ENCODE measurements around the gene TMSB10.

Gene TMSB10

DNA sequence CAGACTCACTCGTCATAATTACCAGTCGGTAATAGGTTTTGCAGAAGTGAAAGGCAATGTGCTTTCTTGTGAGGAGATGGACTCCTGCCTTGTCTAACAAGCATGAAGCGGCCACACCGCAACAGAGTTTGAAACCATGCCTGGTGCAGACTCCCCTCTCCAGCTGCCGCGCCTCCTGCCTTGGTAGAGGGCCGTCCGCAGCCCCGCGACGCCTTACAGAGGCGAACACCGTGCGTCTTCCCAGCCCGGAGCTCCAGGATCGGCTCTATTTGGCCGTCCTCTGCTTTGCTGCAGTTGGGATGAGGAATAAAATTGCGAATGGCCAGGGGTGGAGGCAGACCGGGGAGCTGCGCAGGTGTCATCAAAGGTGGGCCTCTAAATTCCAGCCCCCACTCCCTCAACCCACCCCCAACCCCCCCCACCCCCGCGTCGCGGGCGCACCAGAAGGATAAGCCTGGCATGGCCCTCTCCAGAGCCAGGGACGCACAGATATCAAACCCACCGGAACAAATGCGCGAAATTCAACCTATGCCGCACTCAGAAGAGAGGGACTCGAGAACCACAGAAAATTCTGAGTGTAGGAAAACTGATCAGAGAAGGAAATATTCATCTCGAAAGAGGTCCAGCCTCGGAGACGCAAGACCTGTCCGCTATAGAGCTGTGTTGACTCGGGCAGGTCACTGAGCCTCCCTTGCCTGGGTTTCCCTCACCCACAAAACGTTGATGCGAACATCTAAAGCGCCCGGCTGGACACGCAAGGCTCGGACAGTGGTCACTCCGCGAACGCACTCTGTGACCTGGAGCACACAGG lies 25.7 kb upstream of the TMSB10 start:
- no peak for DNase-seq (ENCODE audit: low read depth in 2 of 3, low spot score in 2 of 3)

DNA sequence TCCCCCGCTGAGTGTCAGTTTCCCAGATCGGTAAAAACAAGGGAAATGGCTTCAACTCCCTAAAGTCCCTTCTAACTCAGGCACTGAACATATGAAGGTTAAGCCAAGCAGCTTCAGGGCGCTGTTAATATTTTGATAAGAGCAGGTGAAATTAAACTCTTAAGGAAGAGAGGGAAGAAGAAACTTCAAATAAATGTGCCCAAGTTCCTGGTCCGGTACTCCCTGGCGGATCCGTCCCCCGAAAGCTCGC lies 25.1 kb upstream of the TMSB10 start:
- DNase-seq (ENCODE audit: low read depth in 2 of 3, low spot score in 2 of 3): no peak

DNA sequence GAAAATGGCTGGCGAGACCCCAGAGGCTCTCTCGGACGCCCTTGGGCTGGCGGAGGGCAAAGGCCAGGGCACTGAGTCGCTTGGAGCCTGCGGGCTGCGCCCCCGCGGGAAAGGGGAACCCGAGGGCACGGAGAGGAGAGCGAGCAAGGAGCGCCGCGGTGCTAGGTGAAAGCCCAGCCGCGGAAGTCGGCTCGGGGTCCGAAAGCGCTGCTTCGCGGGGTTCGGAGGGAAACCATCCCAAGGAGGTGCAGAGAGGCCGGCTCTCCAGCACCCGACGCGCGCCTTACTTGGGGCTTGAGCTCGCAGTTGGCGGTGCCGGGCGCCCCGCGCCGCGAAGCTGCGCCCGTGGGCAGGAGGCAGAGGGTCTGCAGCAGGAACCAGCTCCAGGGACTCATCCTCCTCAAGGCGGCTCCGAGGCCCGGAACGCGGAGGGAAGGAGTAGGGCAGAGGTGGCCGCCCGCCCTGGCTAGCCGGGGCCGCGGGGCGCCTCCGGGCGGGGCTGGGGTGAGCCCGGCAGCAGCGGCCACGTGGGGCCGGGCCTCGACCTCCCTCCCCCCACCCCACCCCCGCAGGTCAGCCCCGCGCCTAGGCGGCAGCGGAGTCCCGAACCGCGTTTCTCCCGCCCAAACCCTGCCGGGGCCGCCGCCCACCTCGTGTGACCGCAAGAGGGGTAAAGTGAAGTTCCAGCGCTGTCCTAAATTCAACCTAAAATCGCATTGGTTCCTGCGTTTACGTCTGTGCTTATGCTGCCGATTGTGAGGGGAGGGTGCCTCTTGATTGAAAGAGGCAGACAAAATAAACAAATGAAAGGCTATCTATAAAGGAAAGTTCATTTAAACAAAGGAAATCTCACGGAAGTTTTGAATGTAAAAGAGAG lies 24.6 kb upstream of the TMSB10 start, which contains the start of gene TRABD2A:
TRABD2A (minus strand) TSS at position 440 of the 877 bp plus-strand sequence; CDS start at position 395, 45 bp downstream.
- peak in 2 of 3 experiments; percentile 54 to 58 for DNase-seq (ENCODE audit: low read depth in 2 of 3, low spot score in 2 of 3)

DNA sequence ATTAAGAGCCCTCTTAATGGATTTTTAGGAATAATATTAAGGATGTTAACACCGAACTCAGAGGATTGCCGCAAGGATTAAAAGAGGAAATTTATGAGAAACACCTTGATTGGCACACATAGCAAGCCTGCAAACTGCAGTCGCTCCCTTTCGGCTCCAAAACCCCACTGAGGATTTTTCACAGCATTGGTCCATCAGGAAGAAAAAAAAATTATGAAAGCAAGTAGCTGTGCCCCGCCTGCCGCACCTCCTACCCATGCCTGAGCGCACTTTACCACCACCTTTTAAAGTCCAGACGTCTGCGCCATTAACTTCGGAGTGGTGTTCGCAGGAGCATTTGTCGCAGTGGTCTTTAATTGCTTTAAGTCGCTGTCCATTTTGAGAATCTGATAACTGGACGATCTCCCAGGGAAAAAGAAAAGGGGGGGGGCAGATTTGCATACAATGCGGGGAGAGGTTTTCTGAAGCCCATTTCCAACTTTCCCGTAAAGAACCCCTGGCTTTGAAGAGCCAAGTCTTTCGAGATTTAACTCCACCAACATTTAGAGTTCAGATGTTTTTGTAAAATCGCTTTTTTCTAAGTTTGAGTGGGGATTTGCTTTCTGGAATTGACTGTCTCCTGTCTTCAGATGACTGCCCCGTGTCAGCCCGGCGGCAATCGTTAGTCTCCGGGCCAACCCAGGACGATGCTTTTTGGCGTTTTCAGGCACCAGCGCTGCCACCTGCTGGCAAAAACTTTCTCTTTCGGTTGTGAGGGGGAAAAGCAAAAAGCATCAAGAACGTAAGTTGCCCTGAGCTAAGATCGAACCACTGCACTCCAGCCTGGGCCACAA lies 23.7 kb upstream of the TMSB10 start:
- DNase-seq (ENCODE audit: low read depth in 2 of 3, low spot score in 2 of 3): peak in 2 of 3 experiments; percentile 65 to 72

DNA sequence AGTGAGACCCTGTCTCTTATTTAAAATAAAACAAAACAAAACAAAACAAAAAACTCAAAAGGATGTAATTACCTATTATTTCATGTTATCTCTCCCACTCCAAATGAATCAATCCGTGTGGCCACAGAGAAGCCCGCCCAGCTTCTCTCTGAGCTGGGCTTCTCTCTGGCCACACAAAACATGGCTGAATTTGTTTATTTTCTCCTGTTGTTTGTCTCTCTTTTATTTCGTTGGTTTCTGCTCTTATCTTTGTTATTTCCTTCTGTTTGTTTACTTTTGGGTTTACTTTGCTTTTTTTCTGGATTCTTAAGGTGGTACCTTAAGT lies 23.1 kb upstream of the TMSB10 start:
- DNase-seq (ENCODE audit: low read depth in 2 of 3, low spot score in 2 of 3): no peak

DNA sequence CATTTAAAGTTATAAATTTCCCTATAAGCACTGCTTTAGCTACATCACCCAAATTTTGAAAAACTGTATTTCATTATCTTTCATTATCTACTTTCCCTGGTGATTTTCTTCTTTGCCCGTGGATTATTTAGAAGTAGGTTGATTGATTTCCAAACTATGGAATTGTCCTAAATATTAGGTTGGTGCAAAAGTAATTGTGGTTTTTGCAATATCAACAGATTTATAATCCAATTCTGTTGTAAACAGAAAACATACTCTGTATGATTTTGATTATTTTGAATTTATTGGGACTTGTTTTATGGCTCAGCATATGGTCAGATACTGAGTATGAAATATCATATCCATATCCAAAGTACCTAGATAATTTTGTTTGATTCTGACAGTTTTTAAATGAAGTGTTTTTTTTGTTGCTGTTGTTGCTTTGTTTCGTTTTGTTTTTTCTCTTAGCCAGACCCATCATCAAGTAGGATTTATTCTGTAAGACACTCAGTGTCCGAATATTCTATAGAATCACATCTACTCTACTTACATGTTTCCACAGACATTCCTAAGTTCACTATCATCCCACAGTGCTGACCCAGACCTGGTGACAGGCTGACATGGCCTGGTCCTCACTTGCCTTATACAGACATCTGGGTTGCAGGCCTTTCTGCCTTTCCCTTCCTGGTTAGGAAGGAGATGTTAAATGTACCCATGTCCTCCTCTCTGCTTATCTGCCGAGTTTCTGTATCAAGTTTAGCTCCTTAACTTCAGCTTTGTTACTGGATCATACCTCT lies 22.5 kb upstream of the TMSB10 start:
- DNase-seq (ENCODE audit: low read depth in 2 of 3, low spot score in 2 of 3): no peak

DNA sequence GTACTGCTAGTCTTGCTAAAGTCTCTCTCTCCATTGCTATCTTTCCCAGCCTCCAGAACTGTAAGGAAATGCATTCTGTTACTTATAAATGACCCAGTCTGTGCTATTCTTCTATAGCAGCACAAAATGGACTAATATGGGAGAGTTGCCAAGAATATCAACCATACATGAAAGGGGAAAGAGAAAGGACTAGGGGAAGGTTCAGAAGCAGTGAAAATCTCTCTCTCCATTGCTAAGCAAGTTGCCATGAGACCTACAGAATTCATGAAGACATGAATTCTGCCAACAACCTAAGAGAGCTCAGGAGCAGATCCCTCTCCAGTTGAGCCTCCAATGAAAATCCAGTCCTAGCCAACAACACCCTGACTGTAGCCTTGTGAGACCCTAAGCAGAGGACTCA lies 21.0 kb upstream of the TMSB10 start:
- no peak for DNase-seq (ENCODE audit: low read depth in 2 of 3, low spot score in 2 of 3)

DNA sequence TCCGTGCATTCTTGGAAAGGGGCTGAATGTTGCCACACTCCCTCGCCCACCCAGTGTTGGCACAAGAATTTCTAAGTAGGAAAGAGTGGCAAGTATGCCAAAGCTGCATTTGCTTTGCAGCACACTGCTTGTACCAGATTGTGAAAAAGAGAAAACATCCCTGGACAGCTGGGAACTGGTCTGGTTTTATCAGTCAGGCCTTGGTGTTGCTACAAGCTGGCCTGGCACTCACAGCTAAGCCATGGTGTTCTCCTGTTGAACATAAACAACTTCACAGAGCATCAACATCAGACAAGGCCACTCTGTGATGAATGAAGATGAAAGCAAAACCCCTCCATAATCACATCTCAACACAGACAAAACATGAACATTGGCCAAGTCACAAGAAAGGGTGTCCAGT lies 20.3 kb upstream of the TMSB10 start:
- no peak for DNase-seq (ENCODE audit: low read depth in 2 of 3, low spot score in 2 of 3)

DNA sequence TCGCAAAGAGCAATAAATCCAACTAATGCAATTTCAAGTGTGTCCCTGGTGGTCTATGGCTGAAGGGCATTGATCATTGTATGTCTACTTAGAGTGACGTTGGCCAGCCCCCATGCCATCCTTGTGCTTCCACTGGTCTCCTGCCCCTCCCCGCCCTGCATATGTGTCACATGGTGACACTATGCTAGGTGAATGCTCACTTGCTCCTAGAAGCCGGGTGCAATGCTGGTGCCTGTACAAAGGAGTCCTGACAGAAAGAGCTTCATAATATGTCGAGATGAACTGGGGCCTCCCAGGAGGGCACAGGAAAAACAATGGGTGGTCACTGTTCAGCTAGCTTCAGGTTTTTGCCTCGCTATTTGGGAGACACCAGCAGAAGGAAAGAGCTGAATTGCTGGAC lies 18.7 kb upstream of the TMSB10 start:
- no peak for DNase-seq (ENCODE audit: low read depth in 2 of 3, low spot score in 2 of 3)

DNA sequence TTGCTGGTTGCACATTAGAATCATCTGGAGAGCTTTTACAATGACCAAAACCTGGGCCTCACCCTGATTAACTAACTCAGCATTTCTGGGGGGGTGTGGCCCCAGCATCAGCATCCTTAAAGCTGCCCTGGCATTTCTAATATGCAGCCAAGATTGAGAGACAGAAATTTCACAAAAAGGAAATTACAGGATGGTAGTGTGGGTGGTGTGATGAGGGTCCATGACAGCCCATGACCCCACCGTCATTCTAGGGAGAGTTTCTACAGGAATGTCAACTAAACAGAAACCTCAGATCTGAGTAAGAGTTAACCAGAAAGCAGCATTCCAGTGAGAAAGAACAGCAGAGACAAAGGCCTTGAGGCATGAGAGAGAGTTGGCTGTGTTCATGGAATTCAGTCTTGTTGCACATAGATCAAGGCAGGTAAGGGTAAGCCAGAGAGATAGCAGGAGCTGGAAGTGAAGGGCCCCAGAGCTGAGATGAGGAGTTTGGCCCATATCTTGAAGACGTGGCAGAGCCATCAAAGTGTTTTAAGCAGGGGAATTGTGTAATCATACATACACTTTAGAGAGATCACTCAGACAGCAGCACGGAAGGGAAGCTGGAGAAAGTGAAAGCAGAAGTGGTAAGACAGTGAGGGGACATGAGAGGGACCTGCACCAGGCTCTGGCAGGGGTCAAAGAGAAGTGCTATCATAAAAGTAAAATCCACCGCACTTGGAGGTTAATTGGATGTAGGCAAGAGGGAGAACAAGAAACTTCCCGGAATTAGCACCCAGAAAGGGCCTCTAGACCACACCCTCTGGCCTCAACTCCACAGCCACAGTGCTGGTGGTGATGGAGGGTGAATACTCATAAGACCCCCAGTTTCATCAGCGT lies 16.8 kb upstream of the TMSB10 start:
- DNase-seq (ENCODE audit: low read depth in 2 of 3, low spot score in 2 of 3): no peak

DNA sequence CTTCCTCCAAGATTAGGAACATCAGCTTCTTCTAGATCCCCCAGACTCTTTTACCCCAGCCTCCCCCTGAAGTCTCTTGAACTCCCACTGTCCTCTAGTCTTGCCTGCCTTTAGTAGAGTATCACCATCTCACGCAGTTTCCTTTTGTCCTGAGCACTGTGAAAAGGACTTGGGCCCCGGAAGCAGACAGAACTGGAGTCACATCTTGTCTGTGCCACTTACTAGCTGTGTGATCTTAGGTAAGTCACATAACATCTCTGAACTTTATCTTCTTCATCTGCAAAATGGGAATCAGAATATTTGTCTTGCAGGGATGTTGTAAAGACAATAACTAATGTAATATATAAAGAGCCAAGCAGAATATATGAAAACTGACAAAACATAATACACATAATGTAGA lies 16.1 kb upstream of the TMSB10 start:
- no peak for DNase-seq (ENCODE audit: low read depth in 2 of 3, low spot score in 2 of 3)

DNA sequence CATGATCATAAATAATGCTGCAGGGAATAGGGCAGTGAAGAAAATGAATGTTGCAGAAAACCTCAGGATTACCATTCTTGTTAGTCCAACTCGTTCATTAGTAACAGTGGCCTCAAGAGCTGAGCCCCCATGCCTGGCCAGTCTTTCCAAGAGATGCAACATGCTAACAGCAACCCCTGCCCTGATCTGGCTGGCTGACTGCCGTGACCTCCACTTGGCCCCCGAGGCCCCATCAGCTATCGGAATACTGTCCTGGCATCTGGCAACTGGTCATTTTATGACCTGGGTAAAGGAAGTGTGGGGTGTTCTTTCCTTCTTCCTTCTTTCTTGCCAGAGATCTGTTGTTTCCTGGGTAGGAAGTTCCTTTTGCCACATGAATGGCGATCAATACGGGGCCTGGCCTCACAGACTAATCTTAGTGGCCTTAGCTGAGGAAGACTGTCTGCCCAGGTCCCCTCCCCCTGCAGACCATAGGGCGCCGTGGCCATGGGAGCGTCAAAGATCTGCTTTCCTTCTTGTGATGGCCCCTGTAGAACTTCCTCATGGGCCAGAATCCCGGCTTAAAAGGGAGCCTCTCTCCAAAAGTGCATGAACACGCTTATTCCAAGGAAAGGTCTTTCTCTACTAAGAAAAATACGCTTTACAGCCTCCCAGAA lies 14.0 kb upstream of the TMSB10 start:
- no peak for DNase-seq (ENCODE audit: low read depth in 2 of 3, low spot score in 2 of 3)

DNA sequence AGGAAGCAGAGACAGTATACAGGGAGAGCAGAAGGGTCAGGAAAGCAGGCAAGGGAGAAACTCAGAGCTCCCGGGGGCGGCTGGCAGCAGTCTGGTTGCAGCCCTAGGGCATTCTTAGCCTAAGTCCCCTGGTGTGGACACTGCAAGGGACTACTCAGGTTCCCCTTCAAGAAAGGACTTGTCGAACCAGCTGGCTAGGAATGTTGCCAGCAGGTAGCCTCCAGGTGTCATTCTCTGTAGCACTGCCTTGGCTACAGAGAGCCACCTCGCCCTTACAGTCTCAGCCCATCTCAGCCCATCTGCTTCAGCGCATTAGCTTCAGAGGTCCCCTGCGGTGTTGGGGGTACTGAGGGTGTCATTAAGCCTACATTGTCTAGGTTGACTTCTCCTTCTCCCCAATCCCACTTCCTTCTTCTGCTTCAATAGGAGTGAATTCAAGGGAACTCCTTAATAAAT lies 11.3 kb upstream of the TMSB10 start:
- no peak for DNase-seq (ENCODE audit: low read depth in 2 of 3, low spot score in 2 of 3)

DNA sequence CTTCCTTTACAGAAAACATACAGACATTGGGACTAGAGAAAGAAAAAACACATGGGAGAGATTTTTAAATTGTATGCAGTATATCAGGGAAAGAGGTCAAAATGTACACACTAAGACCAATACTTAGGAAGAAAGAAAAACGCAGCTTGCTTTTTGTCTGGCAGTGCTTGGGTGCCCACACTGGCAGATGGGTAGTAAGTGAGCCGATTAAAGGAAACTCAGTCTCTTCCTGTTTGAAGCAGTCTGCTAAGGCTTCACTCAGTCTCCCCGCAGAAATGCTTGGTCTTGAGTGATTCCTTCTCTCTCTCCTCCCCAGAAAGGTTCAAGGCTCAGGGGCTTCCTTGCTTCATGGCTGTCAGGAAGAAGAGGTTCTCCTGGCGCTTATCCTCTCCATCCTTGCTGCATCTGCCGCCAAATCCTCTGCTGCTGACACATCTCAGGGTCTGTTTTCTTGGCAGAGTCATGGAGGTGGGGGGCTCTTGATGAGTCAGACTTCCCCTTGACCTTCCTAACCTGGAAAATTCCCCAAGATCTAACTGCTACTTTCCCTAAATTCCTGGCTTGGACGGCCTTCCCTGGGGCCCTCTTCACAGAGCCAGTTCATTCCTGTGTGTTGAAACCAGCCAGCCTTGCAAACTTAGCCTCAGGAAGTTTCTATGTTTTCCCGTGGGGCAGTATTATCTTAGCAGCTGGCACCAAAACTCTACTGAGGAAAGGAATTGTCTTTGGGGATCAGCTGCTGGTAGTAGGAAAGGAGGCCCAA lies 10.5 kb upstream of the TMSB10 start:
- no peak for DNase-seq (ENCODE audit: low read depth in 2 of 3, low spot score in 2 of 3)

DNA sequence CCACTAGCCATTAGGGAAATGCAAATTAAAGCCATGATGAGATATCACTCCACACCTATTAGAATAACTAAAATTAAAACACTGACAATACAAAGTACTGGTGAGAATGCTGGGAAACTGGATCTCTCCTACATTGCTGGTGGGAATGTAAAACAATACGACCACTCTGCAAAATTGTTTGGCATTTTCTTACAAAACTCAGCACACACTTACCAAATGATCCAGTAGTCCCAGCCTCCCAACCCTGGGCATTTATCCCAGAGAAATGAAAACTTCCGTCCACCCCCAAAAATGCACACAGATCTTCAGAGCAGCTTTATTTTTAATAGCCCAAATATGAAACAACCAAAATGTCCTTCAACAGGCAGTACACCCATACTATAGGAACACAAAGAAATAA lies 8.9 kb upstream of the TMSB10 start:
- no peak for DNase-seq (ENCODE audit: low read depth in 2 of 3, low spot score in 2 of 3)

DNA sequence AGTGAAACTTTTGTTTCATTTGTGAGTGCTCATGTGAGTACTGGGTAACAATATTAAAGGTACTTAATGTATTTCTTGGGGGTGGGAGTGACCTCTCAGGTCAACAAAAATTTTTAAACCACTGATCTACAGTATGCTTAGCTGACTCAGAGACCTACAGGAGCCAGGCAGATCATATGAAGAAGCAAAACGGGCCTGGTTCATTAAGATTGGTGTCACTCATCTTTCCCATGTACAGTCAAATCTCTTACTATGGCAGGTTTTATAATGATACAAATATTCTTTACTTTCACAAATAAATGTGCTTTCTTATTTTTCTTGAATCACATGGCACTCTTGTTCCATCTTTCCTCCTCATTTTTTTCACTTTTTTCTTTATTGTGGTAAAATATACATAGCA lies 7.7 kb upstream of the TMSB10 start:
- DNase-seq (ENCODE audit: low read depth in 2 of 3, low spot score in 2 of 3): no peak

DNA sequence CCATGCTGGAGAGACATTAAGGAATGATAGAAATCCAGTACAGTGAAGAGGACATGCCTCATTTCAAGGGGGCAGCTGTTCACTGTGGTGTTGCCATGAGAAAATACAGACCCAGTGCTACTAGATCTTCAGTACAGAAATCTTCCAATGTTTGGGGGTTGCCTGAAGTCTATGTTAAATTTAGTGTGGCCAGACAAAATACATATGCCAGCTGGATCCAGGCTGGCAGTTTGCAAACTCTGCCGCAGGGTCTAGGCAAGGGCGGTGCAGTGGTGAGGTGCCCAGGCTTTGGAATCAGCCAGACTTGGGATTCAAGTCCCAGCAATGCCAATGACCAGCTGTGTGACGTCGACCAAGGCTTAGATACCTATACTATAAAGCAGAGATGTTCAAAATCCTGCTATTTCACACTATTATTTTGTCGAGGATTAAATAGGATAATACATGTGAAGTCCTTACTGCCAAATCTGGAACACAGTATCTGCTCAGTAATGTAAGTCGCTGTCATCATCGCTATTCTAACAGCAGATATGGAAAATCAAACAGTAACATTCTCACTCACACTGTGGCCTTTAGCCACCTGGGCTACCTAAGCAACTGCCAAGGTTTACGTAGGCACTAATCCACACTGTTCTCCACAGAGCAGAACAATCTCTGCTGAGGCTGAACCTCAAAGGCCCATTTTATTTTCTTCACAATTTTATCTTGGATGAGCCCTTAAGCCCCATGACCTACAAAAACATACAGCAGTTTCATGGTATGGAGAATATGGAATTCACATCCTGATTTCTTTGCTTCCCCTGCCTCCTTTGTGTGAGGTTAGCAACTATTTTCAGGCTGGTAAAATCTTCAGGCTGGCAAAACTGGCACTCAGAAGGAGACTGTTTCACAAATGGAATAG lies 5.9 kb upstream of the TMSB10 start:
- no peak for DNase-seq (ENCODE audit: low read depth in 2 of 3, low spot score in 2 of 3)

DNA sequence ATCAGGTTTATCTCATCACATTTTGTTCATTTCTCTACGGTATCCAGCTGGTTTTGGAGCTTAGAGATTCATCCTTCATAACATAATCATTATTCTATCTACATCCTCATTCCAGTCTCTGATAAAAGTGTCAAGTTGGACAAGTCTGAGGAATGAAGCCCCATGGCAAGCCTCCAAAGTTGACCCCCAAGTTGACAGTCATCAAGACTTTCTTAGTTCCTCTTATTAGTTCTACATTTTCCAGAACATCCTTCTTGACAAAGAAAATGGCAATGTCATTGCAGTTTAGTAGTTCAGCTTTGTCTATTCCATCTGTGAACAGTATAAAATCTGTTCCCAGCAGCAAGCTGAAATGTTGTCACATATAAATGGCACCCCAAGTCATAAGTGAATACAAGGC lies 4.5 kb upstream of the TMSB10 start:
- no peak for DNase-seq (ENCODE audit: low read depth in 2 of 3, low spot score in 2 of 3)
